Activated CD8-positive, alpha-beta memory T cell treated with anti-CD3 and anti-CD28 coated beads for 4 hours (primary cell): ENCODE data around the gene HMCN2.
A peak's percentile ranks its signal among the peaks of the same experiment; 100 is the strongest.

Experiments
- DNase-seq, 2 donors: peaks; one replicate each; pipeline ENCODE4 v3.0.0-alpha.2; 2020; ENCODE audit warnings: low read depth in 2 of 2

The HMCN2 gene

GRCh38 chr9:130451509-130452388 lies 186.2 kb downstream of the HMCN2 start:
- DNase-seq = no peak

- no peak for DNase-seq
Observed at GRCh38 chr9:130452835-130453234, 187.3 kb downstream of the HMCN2 start.

GRCh38 chr9:130453487-130453886 lies 187.9 kb downstream of the HMCN2 start:
- DNase-seq = no peak

- DNase-seq = no peak
Observed at GRCh38 chr9:130454096-130454811, 188.7 kb downstream of the HMCN2 start.

- no peak for DNase-seq
Observed at GRCh38 chr9:130454812-130455325, 189.3 kb downstream of the HMCN2 start.

- DNase-seq = no peak
Observed at GRCh38 chr9:130458027-130458803, 192.7 kb downstream of the HMCN2 start.

GRCh38 chr9:130458804-130459067 lies 193.2 kb downstream of the HMCN2 start:
- no peak for DNase-seq

- no peak for DNase-seq
Observed at GRCh38 chr9:130459151-130459550, 193.6 kb downstream of the HMCN2 start.

GRCh38 chr9:130459941-130460669 lies 194.5 kb downstream of the HMCN2 start:
- no peak for DNase-seq

- peak; percentile 33 to 42 for DNase-seq
Observed at GRCh38 chr9:130461218-130461630, 195.7 kb downstream of the HMCN2 start.

GRCh38 chr9:130461731-130462130 lies 196.2 kb downstream of the HMCN2 start:
- DNase-seq = no peak

- no peak for DNase-seq
Observed at GRCh38 chr9:130462685-130463540, 197.4 kb downstream of the HMCN2 start.

- no peak for DNase-seq
Observed at GRCh38 chr9:130463763-130464745, 198.5 kb downstream of the HMCN2 start.

GRCh38 chr9:130465383-130466096 lies 200.0 kb downstream of the HMCN2 start:
- DNase-seq = no peak

- no peak for DNase-seq
Observed at GRCh38 chr9:130466537-130467217, 201.1 kb downstream of the HMCN2 start.

- no peak for DNase-seq
Observed at GRCh38 chr9:130467316-130467715, 201.8 kb downstream of the HMCN2 start.

- no peak for DNase-seq
Observed at GRCh38 chr9:130468566-130468965, 203.0 kb downstream of the HMCN2 start.

GRCh38 chr9:130470269-130470668 lies 204.7 kb downstream of the HMCN2 start:
- DNase-seq = no peak
